ENCODE measurements around the gene DMD.

- TF ChIP-seq CTCF (IDR thresholded peaks at IDR 0.05) = no peak
- TF ChIP-seq EP300 (IDR thresholded peaks at IDR 0.05) = no peak
Measured at GRCh38 chrX:33082371-33082770, 129.0 kb downstream of the DMD start.

Data from sigmoid colon (tissue), 4 donors.